OCI-LY1 (cell line): Measurements from ENCODE around the gene DBH.

ENCODE experiments used
- H2AFZ ChIP-seq: fragments of 200-600 bp; sonication (generic), shearing (Covaris generic); 2 replicates; pipeline ENCODE4 v1.6.0; 2014; ENCODE audit warnings: antibody characterized with exemption, mild to moderate bottlenecking, low read length
- H3F3A ChIP-seq: fragments of 200-600 bp; sonication (generic), shearing (Covaris generic); 2 replicates; pipeline ENCODE4 v1.6.0; 2014; ENCODE audit warnings: mild to moderate bottlenecking, antibody characterized with exemption, low read length, moderate library complexity; ENCODE audit not compliant: insufficient read depth
- H3K27ac ChIP-seq: fragments of 200-600 bp; sonication (generic); 2 replicates; pipeline ENCODE4 v1.5.1; 2014; ENCODE audit warnings: low read length, mixed run types, mild to moderate bottlenecking, low read depth; ENCODE audit not compliant: poor library complexity, severe bottlenecking
- H3K27me3 ChIP-seq: fragments of 200-600 bp; sonication (generic); 2 replicates; pipeline ENCODE4 v1.6.0; 2014; ENCODE audit warnings: antibody characterized with exemption, mild to moderate bottlenecking, low read length, moderate library complexity; ENCODE audit not compliant: insufficient read depth
- H3K36me3 ChIP-seq: fragments of 200-600 bp; sonication (generic); 2 replicates; pipeline ENCODE4 v1.6.1; 2014; ENCODE audit warnings: mild to moderate bottlenecking, antibody characterized with exemption, low read length, moderate library complexity, mixed read lengths; ENCODE audit not compliant: insufficient read depth
- H3K4me1 ChIP-seq: fragments of 200-600 bp; sonication (generic); 2 replicates; pipeline ENCODE4 v1.5.1; 2014; ENCODE audit warnings: mild to moderate bottlenecking, low read length, moderate library complexity; ENCODE audit not compliant: insufficient read depth, severe bottlenecking
- H3K4me2 ChIP-seq: fragments of 200-600 bp; sonication (generic), shearing (Covaris generic); 2 replicates; pipeline ENCODE4 v1.6.1; 2014; ENCODE audit warnings: low read length
- H3K4me3 ChIP-seq: fragments of 200-600 bp; sonication (generic); 2 replicates; pipeline ENCODE4 v1.5.1; 2014; ENCODE audit warnings: low read length, low read depth, mild to moderate bottlenecking, mixed read lengths; ENCODE audit not compliant: poor library complexity, severe bottlenecking
- H3K79me2 ChIP-seq: fragments of 200-600 bp; shearing (Covaris generic); 2 replicates; pipeline ENCODE4 v1.6.1; 2016; ENCODE audit warnings: mixed run types, low read length, mixed read lengths; ENCODE audit not compliant: insufficient read depth
- H3K9ac ChIP-seq: fragments of 200-600 bp; sonication (generic), shearing (Covaris generic); 2 replicates; pipeline ENCODE4 v1.6.1; 2014; ENCODE audit warnings: mild to moderate bottlenecking, low read length, mixed read lengths
- H3K9me2 ChIP-seq: fragments of 200-600 bp; sonication (generic), shearing (Covaris generic); 2 replicates; pipeline ENCODE4 v1.6.1; 2014; ENCODE audit warnings: low read depth, mild to moderate bottlenecking, low read length, mixed read lengths
- H3K9me3 ChIP-seq: fragments of 200-600 bp; shearing (Covaris generic); 2 replicates; pipeline ENCODE4 v1.6.1; 2014; ENCODE audit warnings: low read length, mixed read lengths
- H4K20me1 ChIP-seq: fragments of 200-600 bp; sonication (generic), shearing (Covaris generic); 2 replicates; pipeline ENCODE4 v1.6.0; 2016; ENCODE audit warnings: mild to moderate bottlenecking, low read length; ENCODE audit not compliant: insufficient read depth
- CTCF ChIP-seq: fragments of 200-600 bp; sonication (generic), shearing (Covaris generic); IDR thresholded peaks from 2 replicates; pipeline ENCODE4 v1.5.1; 2017; ENCODE audit warnings: mild to moderate bottlenecking, antibody characterized with exemption, low read length, moderate library complexity, mixed read lengths
- EZH2 ChIP-seq: fragments of 200-600 bp; sonication (generic), shearing (Covaris generic); IDR thresholded peaks from 2 replicates; pipeline ENCODE4 v1.8.0; 2017; ENCODE audit warnings: borderline replicate concordance, mixed run types, mild to moderate bottlenecking, antibody characterized with exemption, low read length, moderate library complexity, mixed read lengths

Gene DBH

GRCh38 chr9:133616643-133617405 lies 19.3 kb upstream of the DBH start:
- Histone ChIP-seq H3K27me3 (no peaks in the 10 kb centered on the region), H3F3A (no peaks in the 10 kb centered on the region), H3K4me1 (no peaks in the 10 kb centered on the region), H4K20me1 (no peaks in the 10 kb centered on the region), H3K79me2 (no peaks in the 10 kb centered on the region), H3K4me3 (no peak overlapping the region), H2AFZ (no peak overlapping the region), H3K36me3 (no peaks in the 10 kb centered on the region), H3K9me2 (no peaks in the 10 kb centered on the region), H3K27ac (no peak overlapping the region), H3K9ac (no peak overlapping the region), H3K4me2 (no peak overlapping the region), H3K9me3 (no peaks in the 10 kb centered on the region)
- TF ChIP-seq CTCF = no peak
- no peak for TF ChIP-seq EZH2

GRCh38 chr9:133618726-133619125 lies 17.4 kb upstream of the DBH start:
- H3K27me3 ChIP-seq = no peaks in the 10 kb centered on the region

GRCh38 chr9:133619791-133620190 lies 16.4 kb upstream of the DBH start:
- Histone ChIP-seq H3F3A (no peaks in the 10 kb centered on the region), H3K4me2 (no peak overlapping the region), H3K27me3 (no peaks in the 10 kb centered on the region), H4K20me1 (no peaks in the 10 kb centered on the region), H3K9me3 (no peaks in the 10 kb centered on the region), H3K4me1 (no peaks in the 10 kb centered on the region), H3K36me3 (no peaks in the 10 kb centered on the region), H2AFZ (no peak overlapping the region), H3K9ac (no peak overlapping the region), H3K79me2 (no peaks in the 10 kb centered on the region), H3K4me3 (no peak overlapping the region), H3K27ac (no peak overlapping the region), H3K9me2 (no peaks in the 10 kb centered on the region)
- no peak for TF ChIP-seq CTCF
- TF ChIP-seq EZH2 = no peak

More at GRCh38 chr9:133618726-133619125, 17.4 kb upstream of the DBH start:
- Histone ChIP-seq H3K9me2 (no peaks in the 10 kb centered on the region), H3K27ac (no peak overlapping the region), H3F3A (no peaks in the 10 kb centered on the region), H3K4me3 (no peak overlapping the region), H3K9me3 (no peaks in the 10 kb centered on the region), H3K79me2 (no peaks in the 10 kb centered on the region), H4K20me1 (no peaks in the 10 kb centered on the region), H3K4me1 (no peaks in the 10 kb centered on the region), H3K36me3 (no peaks in the 10 kb centered on the region), H2AFZ (no peak overlapping the region), H3K9ac (no peak overlapping the region), H3K4me2 (no peak overlapping the region)
- TF ChIP-seq EZH2 (no peak), CTCF (no peak)
